ENCODE results near the gene ATF6. TPM values are rescaled to one million over a fixed set of nuclear protein-coding genes. Genes with fewer than 3 reads are reported as not detected.

Gene ATF6
- total and polyA plus RNA-seq, 2 of the 4 experiments (the other 2 are of a cell fraction) = 12.2 to 17.6 TPM

- dilution Hi-C loops (cut with HindIII; ENCODE audit: low sequenced_read_pairs, unreplicated experiment) = no loop called here
- no peak overlapping the region for H4K91ac ChIP-seq (ENCODE audit: insufficient read depth, low read depth, low read length)
- in situ Hi-C loops (cut with MboI; ENCODE audit: low sequenced_read_pairs) = loop anchor here (5.0 to 25.0 kb wide), 3 partner anchors 252 to 602 kb away; partner anchors contain the start of genes C1orf226 and SPATA46
- BruUV-seq (replicated peaks) = no TSS peak
- no peak overlapping the region for H2BK120ac ChIP-seq (ENCODE audit: low read depth, low read length)
- ChIA-PET CTCF (interaction anchor here (1.5 kb wide), 1 partner anchor 252 kb away, joined by 4 read pairs; no protein-coding TSS in a partner anchor), POLR2A (ENCODE audit: unreplicated experiment) (no interaction called here)
- no peak overlapping the region for H3K4me2 ChIP-seq (ENCODE audit: low read depth, low read length)
- peaks cover 6 to 7% of the 10 kb centered on the region in 2 experiments; a peak in 3 of 4 replicates for H3K79me1 ChIP-seq (ENCODE audit: low read depth in 1 of 2, low read length in 2 of 2)
- peaks cover 7% of the 10 kb centered on the region; the same call in 1 of the 2 replicates for H3K36me3 ChIP-seq (ENCODE audit: control insufficient read depth, insufficient read depth, low read length)
- no peak overlapping the region for H3K56ac ChIP-seq (ENCODE audit: extremely low read depth, insufficient read depth, low read length)
- H4K5ac ChIP-seq (ENCODE audit: low read depth, low read length) = no peak overlapping the region
- no peaks in the 10 kb centered on the region for H3K27me3 ChIP-seq (ENCODE audit: control insufficient read depth, insufficient read depth, low read length)
- H2BK20ac ChIP-seq (ENCODE audit: low read depth, low read length) = no peak overlapping the region
- H2BK15ac ChIP-seq (ENCODE audit: low read depth, low read length) = no peak overlapping the region
- H2AFZ ChIP-seq (replicated peaks; ENCODE audit: low read length, poor library complexity) = no peak overlapping the region
- H3K4ac ChIP-seq (ENCODE audit: low read depth, low read length) = no peak overlapping the region
- H3K27ac ChIP-seq (ENCODE audit: insufficient read depth, low read length) = no peak overlapping the region
- H4K20me1 ChIP-seq (ENCODE audit: insufficient read depth, low read length) = no peaks in the 10 kb centered on the region
- H3K23ac ChIP-seq (ENCODE audit: low read depth, low read length) = no peak overlapping the region
- no peak overlapping the region for H2AK9ac ChIP-seq (replicated peaks; ENCODE audit: low read depth, low read length, poor library complexity)
- H2BK5ac ChIP-seq (ENCODE audit: low read depth, low read length, poor library complexity, severe bottlenecking) = no peak overlapping the region
- H3K18ac ChIP-seq (ENCODE audit: low read depth, low read length) = no peak overlapping the region
- DNase-seq = no peak
- TF ChIP-seq RCOR1 (IDR thresholded peaks at IDR 0.05; ENCODE audit: insufficient replicate concordance, low read length) (no peak), MAZ (IDR thresholded peaks at IDR 0.05; ENCODE audit: borderline replicate concordance, low read depth, low read length) (no peak), MXI1 (IDR thresholded peaks at IDR 0.05; ENCODE audit: borderline replicate concordance, low read depth, low read length) (no peak), SMC3 (IDR thresholded peaks at IDR 0.05; ENCODE audit: low read depth, low read length) (no peak), RAD21 (IDR thresholded peaks at IDR 0.05; ENCODE audit: low read length) (no peak), BHLHE40 (IDR thresholded peaks at IDR 0.05; ENCODE audit: low read depth, low read length) (no peak)
- H3K14ac ChIP-seq (replicated peaks; ENCODE audit: low read depth, low read length) = no peak overlapping the region
- no peak overlapping the region for H3K4me3 ChIP-seq (ENCODE audit: insufficient read depth, low read depth, low read length)
- H2AK5ac ChIP-seq (ENCODE audit: low read depth, low read length) = no peak overlapping the region
- no peak overlapping the region for H4K8ac ChIP-seq (ENCODE audit: low read depth in 2 of 2, low read length in 2 of 2)
- H3K9ac ChIP-seq (ENCODE audit: low read depth, low read length) = no peak overlapping the region
- no CpG with 5 or more reads among the region's 1 CpG for WGBS, 2 experiments (ENCODE audit: extremely low coverage in 2 of 2, insufficient read length in 1 of 2)
- intact Hi-C loops (cut with micrococcal nuclease) = no loop called here
- no peaks in the 10 kb centered on the region for H3K9me3 ChIP-seq (ENCODE audit: control insufficient read depth, insufficient read depth, low read length)
- H3K9me1 ChIP-seq (ENCODE audit: insufficient read depth, low read length) = no peaks in the 10 kb centered on the region
- ATAC-seq (ENCODE audit: low read depth) = no peak
- peaks cover 5% of the 10 kb centered on the region for H3K4me1 ChIP-seq (ENCODE audit: control insufficient read depth, insufficient read depth, low read length)
These were observed 18.8 kb downstream of the ATF6 start for GRCh38 chr1:161784968-161785367.
